AG04449 (cell line): ENCODE measurements around the gene MEMO1.

ENCODE experiments used
- CTCF ChIA-PET: fragments of 350-600 bp; formaldehyde crosslinking; extraction: SDS; loops from one replicate; lab custom pipeline; 2021; ENCODE audit warnings: antibody characterized with exemption; lab: Yijun Ruan, JAX
- POLR2A ChIA-PET: fragments of 400-600, 350-600 bp; formaldehyde crosslinking; extraction: SDS; loops from one replicate; lab custom pipeline; 2020; ENCODE audit warnings: antibody characterized with exemption, inconsistent platforms; lab: Yijun Ruan, JAX
- DNase-seq: peaks from one replicate; pipeline ENCODE4 v3.0.0-alpha.2; 2010; ENCODE audit warnings: low read depth, low spot score
- H3K4me3 ChIP-seq: 2 replicates; pipeline ENCODE4 v1.5.1; 2011; ENCODE audit warnings: low read depth, mild to moderate bottlenecking, control low read depth, low read length
- CTCF ChIP-seq: IDR thresholded peaks from one replicate; pipeline ENCODE4 v1.5.1; 2011; ENCODE audit warnings: mild to moderate bottlenecking, moderate library complexity, low read length, control low read depth, inconsistent platforms; ENCODE audit not compliant: insufficient read depth; ENCODE audit errors: missing control alignments

Gene MEMO1

GRCh38 chr2:31987454-31988220, 23.2 kb downstream of the MEMO1 start:
- no peak for DNase-seq
- H3K4me3 ChIP-seq = no peak overlapping the region
- TF ChIP-seq CTCF = no peak
- ChIA-PET CTCF (interaction anchor here (1.0 to 1.1 kb wide), 2 partner anchors 10 to 14 kb away, joined by 3 to 4 read pairs; no protein-coding TSS in a partner anchor), POLR2A (no interaction called here)

GRCh38 chr2:31986906-31987305, 23.9 kb downstream of the MEMO1 start:
- no peak for DNase-seq
- H3K4me3 ChIP-seq = no peak overlapping the region
- TF ChIP-seq CTCF = no peak
- CTCF ChIA-PET = interaction anchor here (1.0 to 1.1 kb wide), 2 partner anchors 11 to 14 kb away, joined by 3 to 4 read pairs; no protein-coding TSS in a partner anchor
- POLR2A ChIA-PET = no interaction called here

GRCh38 chr2:31983762-31984467, 26.9 kb downstream of the MEMO1 start:
- TF ChIP-seq CTCF = no peak
- CTCF ChIA-PET = no interaction called here
- POLR2A ChIA-PET = no interaction called here
- DNase-seq = no peak
- no peak overlapping the region for H3K4me3 ChIP-seq

GRCh38 chr2:31980674-31981356, 30.0 kb downstream of the MEMO1 start:
- no peak overlapping the region for H3K4me3 ChIP-seq
- TF ChIP-seq CTCF = no peak
- ChIA-PET POLR2A (no interaction called here), CTCF (no interaction called here)
- DNase-seq = no peak

GRCh38 chr2:31979956-31980355, 30.9 kb downstream of the MEMO1 start:
- CTCF ChIA-PET = no interaction called here
- no peak overlapping the region for H3K4me3 ChIP-seq
- no peak for DNase-seq
- TF ChIP-seq CTCF = no peak
- POLR2A ChIA-PET = no interaction called here

GRCh38 chr2:31979018-31979417, 31.8 kb downstream of the MEMO1 start:
- H3K4me3 ChIP-seq = no peak overlapping the region
- ChIA-PET CTCF (interaction anchor here (1.5 kb wide), 1 partner anchor 11 kb away, joined by 4 read pairs; no protein-coding TSS in a partner anchor), POLR2A (no interaction called here)
- no peak for DNase-seq
- no peak for TF ChIP-seq CTCF
